OCI-LY1 (cell line): ENCODE data around the gene ST6GALNAC2.

Source experiments
- EZH2 ChIP-seq: fragments of 200-600 bp; sonication (generic), shearing (Covaris generic); IDR thresholded peaks from 2 replicates; pipeline ENCODE4 v1.8.0; 2017; ENCODE audit warnings: borderline replicate concordance, mixed run types, mild to moderate bottlenecking, antibody characterized with exemption, low read length, moderate library complexity, mixed read lengths
- TF ChIP-seq, protein P1 (sequence below): fragments of 200-600 bp; sonication (generic), shearing (Covaris generic); IDR thresholded peaks from 2 replicates; pipeline ENCODE4 v1.5.1; 2017; ENCODE audit warnings: mild to moderate bottlenecking, antibody characterized with exemption, low read length, moderate library complexity, mixed read lengths

- no peak for TF ChIP-seq EZH2
- TF ChIP-seq, protein P1, sequence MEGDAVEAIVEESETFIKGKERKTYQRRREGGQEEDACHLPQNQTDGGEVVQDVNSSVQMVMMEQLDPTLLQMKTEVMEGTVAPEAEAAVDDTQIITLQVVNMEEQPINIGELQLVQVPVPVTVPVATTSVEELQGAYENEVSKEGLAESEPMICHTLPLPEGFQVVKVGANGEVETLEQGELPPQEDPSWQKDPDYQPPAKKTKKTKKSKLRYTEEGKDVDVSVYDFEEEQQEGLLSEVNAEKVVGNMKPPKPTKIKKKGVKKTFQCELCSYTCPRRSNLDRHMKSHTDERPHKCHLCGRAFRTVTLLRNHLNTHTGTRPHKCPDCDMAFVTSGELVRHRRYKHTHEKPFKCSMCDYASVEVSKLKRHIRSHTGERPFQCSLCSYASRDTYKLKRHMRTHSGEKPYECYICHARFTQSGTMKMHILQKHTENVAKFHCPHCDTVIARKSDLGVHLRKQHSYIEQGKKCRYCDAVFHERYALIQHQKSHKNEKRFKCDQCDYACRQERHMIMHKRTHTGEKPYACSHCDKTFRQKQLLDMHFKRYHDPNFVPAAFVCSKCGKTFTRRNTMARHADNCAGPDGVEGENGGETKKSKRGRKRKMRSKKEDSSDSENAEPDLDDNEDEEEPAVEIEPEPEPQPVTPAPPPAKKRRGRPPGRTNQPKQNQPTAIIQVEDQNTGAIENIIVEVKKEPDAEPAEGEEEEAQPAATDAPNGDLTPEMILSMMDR = no peak
These were observed 41.9 kb upstream of the ST6GALNAC2 start for GRCh38 chr17:76627510-76627909.
